GM19099 (cell line): ENCODE measurements around the gene OSBPL6.

Experiments
- POLR2A ChIP-seq: IDR thresholded peaks from 3 replicates; pipeline ENCODE4 v1.6.1; 2011; ENCODE audit warnings: low read depth; ENCODE audit not compliant: insufficient read length; ENCODE audit errors: extremely low read depth

The OSBPL6 gene

GRCh38 chr2:178256382-178257042 lies 62.2 kb downstream of the OSBPL6 start:
- TF ChIP-seq POLR2A, result no peak

- no peak for TF ChIP-seq POLR2A
Observed at GRCh38 chr2:178257127-178257526, 62.8 kb downstream of the OSBPL6 start.

GRCh38 chr2:178258916-178259315 lies 64.6 kb downstream of the OSBPL6 start:
- no peak for TF ChIP-seq POLR2A

GRCh38 chr2:178263159-178263860 lies 69.0 kb downstream of the OSBPL6 start:
- no peak for TF ChIP-seq POLR2A

- TF ChIP-seq POLR2A, result no peak
Observed at GRCh38 chr2:178264211-178264610, 69.9 kb downstream of the OSBPL6 start.

GRCh38 chr2:178265851-178266250 lies 71.5 kb downstream of the OSBPL6 start:
- no peak for TF ChIP-seq POLR2A

- no peak for TF ChIP-seq POLR2A
Observed at GRCh38 chr2:178266445-178266844, 72.1 kb downstream of the OSBPL6 start.

GRCh38 chr2:178267660-178268059 lies 73.3 kb downstream of the OSBPL6 start:
- TF ChIP-seq POLR2A, result no peak

- no peak for TF ChIP-seq POLR2A
Observed at GRCh38 chr2:178268435-178268834, 74.1 kb downstream of the OSBPL6 start.

GRCh38 chr2:178269438-178270224 lies 75.3 kb downstream of the OSBPL6 start:
- TF ChIP-seq POLR2A, result no peak

- TF ChIP-seq POLR2A, result no peak
Observed at GRCh38 chr2:178270338-178270737, 76.0 kb downstream of the OSBPL6 start.

- TF ChIP-seq POLR2A, result no peak
Observed at GRCh38 chr2:178271094-178271493, 76.8 kb downstream of the OSBPL6 start.

- TF ChIP-seq POLR2A, result no peak
Observed at GRCh38 chr2:178271629-178272333, 77.5 kb downstream of the OSBPL6 start.

- TF ChIP-seq POLR2A, result no peak
Observed at GRCh38 chr2:178273787-178274360, 79.6 kb downstream of the OSBPL6 start.

GRCh38 chr2:178275600-178275999 lies 81.3 kb downstream of the OSBPL6 start:
- no peak for TF ChIP-seq POLR2A
